Measurements from ENCODE around the gene NXNL1.

GRCh38 chr19:17483605-17484002 lies 22.9 kb upstream of the NXNL1 start:
- no peak for TF ChIP-seq CTCF (IDR thresholded peaks at IDR 0.05 in 2 of 3, conservative IDR thresholded peaks at IDR 0.05 in 1 of 3; ENCODE audit: borderline replicate concordance in 1 of 3, insufficient read depth in 1 of 3, low read depth in 2 of 3, low read length in 2 of 3)
- TF ChIP-seq SP1 (IDR thresholded peaks at IDR 0.05; ENCODE audit: low read depth): no peak
- no peak for TF ChIP-seq ZBTB33 (IDR thresholded peaks at IDR 0.05; ENCODE audit: extremely low read depth, insufficient replicate concordance, low read length)
- TF ChIP-seq POLR2AphosphoS5 (IDR thresholded peaks at IDR 0.05; ENCODE audit: low read depth, low read length): no peak
- TF ChIP-seq YY1 (IDR thresholded peaks at IDR 0.05; ENCODE audit: extremely low read depth, insufficient replicate concordance, low read depth, low read length): no peak
- TF ChIP-seq REST (IDR thresholded peaks at IDR 0.05; ENCODE audit: low read depth): no peak
- TF ChIP-seq EGR1 (IDR thresholded peaks at IDR 0.05; ENCODE audit: low read depth): no peak
- TF ChIP-seq MAX (IDR thresholded peaks at IDR 0.05): no peak
- no peak for TF ChIP-seq ZNF274 (IDR thresholded peaks at IDR 0.05; ENCODE audit: low read depth, low read length)
- no peak for TF ChIP-seq EZH2phosphoT487 (IDR thresholded peaks at IDR 0.05; ENCODE audit: borderline replicate concordance)
